Hypothalamus (tissue), 51 donors: ENCODE data around the gene DTD1.

ENCODE experiments used
- DNase-seq, 51 donors: peaks; one replicate each; lab custom pipeline; 2025; lab: John Stamatoyannopoulos, UW

The DTD1 gene

GRCh38 chr20:18657575-18657974, 69.7 kb downstream of the DTD1 start:
- no peak for DNase-seq

- DNase-seq = no peak
Measured at GRCh38 chr20:18662279-18663040, 74.6 kb downstream of the DTD1 start.

DNA sequence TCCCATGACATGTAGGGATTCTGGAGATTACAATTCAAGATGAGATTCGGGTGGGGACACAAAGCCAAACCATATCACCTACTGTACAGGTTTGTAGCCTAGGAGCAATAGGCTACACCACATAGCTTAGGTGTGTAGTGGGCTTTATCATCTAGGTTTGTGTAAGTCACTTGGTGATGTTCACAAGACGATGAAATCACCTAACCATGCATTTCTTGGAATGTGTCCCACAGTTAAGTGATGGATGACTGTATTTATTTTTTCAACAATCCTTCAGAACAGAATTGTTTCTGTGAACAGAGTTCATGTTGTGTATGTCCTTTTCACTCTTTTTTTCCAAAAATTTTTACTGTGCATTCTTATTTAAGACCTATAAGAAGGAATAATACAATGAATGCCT, 76.1 kb downstream of the DTD1 start:
- DNase-seq = no peak

- no peak for DNase-seq
Measured at GRCh38 chr20:18665135-18665534, 77.3 kb downstream of the DTD1 start.

- no peak for DNase-seq
Measured at GRCh38 chr20:18666803-18667415, 79.1 kb downstream of the DTD1 start.

DNA sequence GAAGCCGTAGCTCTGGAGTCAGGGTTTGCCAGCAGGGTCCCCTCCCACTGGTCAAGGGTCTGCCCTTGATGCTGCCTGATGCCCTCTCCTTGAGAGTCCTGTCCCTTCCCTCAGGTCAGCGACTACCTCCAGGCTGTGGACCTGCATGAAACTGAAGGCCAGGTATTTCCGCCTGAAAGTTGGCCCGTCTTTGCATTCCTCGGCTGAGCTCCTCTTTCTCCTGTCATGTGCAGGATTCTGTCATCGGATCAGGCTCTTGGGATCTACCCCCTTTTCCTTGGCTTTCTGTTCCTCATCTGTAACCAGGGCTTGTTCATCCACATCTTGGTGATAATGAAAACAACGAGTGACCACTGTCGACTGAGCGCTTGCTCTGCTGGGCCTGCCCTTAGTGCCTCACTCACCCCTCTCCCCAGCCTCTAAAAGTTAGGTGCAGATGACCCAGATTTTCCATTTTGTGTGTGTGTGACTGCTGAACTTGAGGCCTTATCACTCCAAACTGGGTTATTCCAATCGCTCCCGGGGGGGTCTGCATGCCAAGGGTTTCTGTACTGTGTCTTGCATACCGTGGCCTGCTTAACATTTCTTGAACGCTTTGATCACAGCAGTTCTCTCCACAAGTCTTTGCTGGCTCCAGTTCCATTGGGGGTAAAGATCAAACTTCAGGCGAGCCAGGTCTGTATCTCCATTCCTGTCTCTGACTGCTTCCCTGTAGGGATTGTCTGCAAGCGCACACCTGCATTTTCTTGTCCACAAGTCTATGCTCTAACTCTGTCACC, 81.6 kb downstream of the DTD1 start:
- DNase-seq = no peak

DNA sequence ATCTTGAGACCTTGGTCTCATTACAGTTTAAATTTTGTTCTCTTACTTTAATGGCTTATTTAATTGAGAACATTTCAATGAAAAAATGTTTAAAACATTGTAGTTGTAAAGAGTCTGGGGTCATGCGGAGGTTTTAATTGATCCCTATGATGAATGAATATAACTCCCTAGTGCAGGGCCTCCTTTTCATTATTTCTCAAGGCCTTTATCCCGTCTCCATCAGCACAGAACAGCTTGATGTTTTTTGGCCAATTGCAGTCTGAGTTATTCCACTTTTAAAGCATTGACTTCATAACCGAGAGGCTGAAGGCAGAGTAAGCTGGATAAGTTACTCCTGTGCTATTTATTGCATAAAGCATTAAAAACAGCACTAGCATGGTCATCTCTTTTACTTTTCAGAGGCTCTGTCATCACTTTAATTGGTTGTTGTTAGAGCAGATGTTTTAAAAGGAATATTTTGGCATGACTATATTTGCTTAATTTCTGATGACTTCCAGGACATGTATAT, 83.4 kb downstream of the DTD1 start:
- no peak for DNase-seq

GRCh38 chr20:18672834-18673233, 85.0 kb downstream of the DTD1 start:
- no peak for DNase-seq

DNA sequence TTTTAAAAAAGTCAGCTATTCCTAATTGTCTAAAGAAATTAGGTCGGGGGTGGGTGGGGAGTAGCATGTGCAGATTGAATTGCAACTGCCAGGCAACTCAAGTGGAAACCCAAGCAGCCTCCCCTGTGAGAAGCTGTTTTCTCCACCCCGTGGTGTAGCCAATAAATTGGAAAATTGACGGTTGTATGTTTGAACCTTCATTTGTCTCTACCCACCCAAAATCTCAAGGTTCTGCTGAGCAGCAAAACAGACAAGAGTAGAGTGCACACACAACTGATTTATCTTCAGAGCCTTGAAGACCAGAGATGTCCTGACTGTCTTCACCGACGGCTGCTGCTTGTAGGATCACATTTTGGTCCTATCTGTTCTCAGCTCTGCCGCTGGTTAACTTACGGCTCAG, 88.5 kb downstream of the DTD1 start:
- DNase-seq = no peak

DNA sequence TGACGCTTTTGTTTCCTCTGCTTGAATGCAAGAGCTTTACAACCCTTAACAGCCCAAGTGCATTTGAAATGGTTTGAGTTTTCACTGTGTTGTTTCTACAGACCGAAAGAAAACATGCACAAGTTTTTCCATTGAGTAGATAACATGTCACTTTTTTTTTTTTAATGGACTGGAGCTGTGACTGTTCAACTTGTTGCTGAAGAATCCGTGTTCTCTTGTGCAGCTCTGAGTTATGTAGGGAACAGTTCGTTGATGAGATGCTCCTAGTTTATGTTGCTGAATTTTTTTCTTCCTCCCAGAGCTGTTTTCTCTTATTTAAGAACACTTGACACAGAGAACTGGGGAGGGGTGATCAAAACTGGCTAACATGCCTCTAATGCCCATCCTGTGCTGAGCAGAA, 89.3 kb downstream of the DTD1 start:
- DNase-seq = no peak

DNA sequence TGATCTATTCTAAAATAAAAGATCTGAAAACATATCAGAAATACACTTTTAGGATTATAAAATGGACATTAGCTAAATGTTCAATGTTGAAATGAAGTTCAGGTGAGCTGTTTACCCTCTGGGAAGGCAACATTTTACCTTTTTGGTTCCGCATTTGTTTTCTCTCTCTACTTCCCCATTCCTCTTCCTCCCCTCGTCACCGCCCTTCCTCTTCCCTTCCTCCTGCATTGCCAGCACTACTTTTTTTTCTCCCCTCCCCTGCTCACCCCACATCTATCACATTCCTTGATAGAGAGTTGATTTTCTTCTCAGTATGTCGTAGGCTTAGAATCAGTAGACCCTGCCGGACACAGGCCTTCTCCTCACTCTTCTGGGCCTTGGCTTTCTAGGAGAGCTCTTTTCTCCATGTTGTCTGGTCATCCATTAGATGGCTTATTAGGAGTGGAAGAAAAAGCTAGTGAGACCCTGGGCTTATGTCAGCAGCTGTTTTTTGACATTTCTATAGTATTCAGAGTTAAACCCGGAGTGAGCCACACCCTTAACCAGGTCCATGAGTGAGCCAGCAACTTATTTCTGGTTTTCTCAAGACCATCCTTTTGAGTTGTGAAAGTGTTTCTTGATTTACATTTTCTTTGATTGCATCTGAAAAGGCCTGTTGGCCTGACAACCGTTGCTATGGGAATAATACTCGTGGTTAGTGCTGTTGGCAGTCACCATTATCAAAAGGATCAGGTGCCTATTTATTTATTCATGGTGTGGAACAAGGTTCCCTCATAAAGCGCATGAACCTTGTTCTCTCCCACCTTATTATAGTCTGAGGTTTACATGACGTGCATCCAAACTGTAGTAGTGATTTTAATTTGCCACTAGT, 90.9 kb downstream of the DTD1 start:
- peak in 12 of 51 donors; percentile 7 to 48 (median 22) for DNase-seq

- DNase-seq = no peak
Measured at GRCh38 chr20:18683839-18684238, 96.0 kb downstream of the DTD1 start.

- DNase-seq = no peak
Measured at GRCh38 chr20:18684775-18685174, 96.9 kb downstream of the DTD1 start.

DNA sequence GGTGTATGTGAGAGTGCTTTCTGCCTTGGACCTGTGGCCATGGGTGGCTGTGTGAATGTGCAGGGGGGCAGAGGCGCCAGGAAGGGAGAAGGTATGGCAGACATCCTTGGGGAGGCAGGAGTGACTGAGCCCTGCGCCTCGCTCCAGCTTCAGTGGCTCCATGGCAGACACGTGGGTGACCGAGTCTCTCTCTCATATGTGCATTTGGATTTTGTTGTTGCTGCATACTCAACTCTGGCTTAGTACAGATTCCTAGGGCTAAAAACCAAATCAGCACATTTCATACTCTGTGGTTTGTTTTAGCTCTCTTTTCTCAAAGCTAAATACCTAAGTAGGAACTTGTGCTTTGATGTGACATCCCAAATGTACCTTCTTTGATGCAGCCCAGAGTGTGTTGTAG, 97.6 kb downstream of the DTD1 start:
- no peak for DNase-seq

DNA sequence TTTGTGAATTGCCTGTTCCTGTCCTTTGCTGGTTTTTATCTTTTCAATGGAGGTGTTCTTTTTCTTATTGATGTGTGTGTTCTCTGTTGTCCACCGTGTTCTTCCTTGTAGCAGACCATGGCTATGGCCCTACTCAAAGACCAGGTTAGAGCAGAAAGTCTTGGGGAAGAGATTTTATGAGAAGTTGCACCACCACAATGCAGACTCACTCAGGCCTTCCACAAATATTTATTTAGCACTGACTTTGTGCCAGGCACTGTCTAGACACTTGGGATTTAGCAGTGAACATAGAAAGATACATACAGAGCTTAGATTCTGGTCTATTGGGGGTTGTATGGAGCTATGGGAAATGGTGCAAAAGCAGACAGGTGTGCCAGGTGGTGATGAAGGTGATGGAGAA, 98.8 kb downstream of the DTD1 start:
- no peak for DNase-seq

- no peak for DNase-seq
Measured at GRCh38 chr20:18688676-18689075, 100.8 kb downstream of the DTD1 start.

- no peak for DNase-seq
Measured at GRCh38 chr20:18689557-18689956, 101.7 kb downstream of the DTD1 start.

DNA sequence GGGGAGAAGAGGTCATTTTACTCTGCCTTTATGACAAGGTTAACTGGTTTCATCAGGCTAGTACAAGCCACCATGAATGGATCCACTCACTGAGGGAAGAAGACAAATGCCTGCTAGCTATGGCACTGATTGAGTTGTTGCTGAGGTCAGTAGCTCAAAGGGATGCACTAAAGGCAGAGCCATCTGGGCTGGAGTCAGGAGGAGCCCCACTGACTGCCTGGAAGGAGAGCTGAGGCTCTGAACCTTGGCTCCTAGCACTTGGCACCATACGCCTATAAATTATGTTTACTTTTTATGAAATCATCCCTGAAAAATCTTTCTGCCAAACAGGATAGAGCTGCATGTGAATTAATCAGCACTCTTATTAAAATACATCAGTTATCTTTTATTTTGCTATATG, 104.6 kb downstream of the DTD1 start:
- no peak for DNase-seq

DNA sequence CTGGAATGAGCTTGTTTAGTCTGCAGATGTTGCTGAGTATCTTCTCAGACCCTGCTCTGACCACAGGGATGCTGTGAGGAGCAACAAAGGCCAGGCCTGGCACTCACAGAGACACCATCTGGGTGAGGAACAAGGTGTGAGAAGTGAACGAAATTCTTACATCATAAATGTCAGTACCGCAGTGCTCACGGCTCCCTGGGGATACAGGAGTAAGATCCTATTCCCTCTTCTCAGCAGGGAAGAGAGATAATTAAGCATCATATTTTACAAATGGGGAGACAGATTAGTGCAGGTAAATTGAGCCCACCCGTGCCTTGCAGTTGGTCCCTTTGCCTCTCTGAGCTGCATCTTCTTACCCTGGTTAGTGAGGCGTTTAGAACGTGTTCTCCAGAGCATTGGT, 106.2 kb downstream of the DTD1 start:
- DNase-seq = no peak

DNA sequence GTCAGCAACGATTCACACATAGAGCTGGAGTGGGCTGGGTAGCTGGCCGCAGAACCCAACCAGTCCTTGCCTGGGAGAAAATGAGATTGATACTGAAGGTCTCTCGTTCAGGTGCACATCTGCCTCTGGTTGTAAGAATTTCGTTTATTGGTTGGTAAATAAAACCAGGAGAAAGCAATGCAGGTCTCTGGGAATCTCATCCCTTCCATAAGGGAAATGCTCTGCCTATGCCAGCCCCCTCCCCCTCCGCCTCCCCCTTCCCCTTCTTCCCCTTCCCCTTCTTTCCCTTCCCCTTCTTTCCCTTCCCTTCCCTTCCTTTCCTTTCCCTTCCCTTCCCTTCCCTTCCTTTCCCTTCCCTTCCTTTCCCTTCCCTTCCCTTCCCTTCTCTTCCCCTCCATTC, 107.3 kb downstream of the DTD1 start:
- DNase-seq = no peak
